Activated T-helper 17 cell treated with anti-CD3 and anti-CD28 coated beads, Interleukin-2, amount 50 U/mL, for 72 hours (primary cell): ENCODE measurements around the gene RGS21. TPM values are rescaled to one million over a fixed set of nuclear protein-coding genes. Genes with fewer than 3 reads are reported as not detected.

Experiments
- ATAC-seq: fragments of 150-1000 bp; cut with Tn5 transposase; replicated peaks from 2 replicates; pipeline ENCODE4 v1.10.0; 2021; ENCODE audit warnings: mild to moderate bottlenecking, moderate library complexity
- H3K27ac Mint-ChIP-seq: one replicate; pipeline ENCODE4 v1.8.0; 2022; ENCODE audit warnings: mixed read lengths
- H3K27me3 Mint-ChIP-seq: one replicate; pipeline ENCODE4 v1.8.0; 2022; ENCODE audit warnings: mixed read lengths
- H3K36me3 Mint-ChIP-seq: one replicate; pipeline ENCODE4 v1.8.0; 2022; ENCODE audit warnings: low read depth, mild to moderate bottlenecking, mixed read lengths
- H3K4me1 Mint-ChIP-seq: one replicate; pipeline ENCODE4 v1.8.0; 2022; ENCODE audit warnings: mixed read lengths
- H3K4me3 Mint-ChIP-seq: one replicate; pipeline ENCODE4 v1.8.0; 2022; ENCODE audit warnings: mild to moderate bottlenecking, mixed read lengths
- H3K9me3 Mint-ChIP-seq: one replicate; pipeline ENCODE4 v1.8.0; 2022; ENCODE audit warnings: mixed read lengths
- total RNA-seq, 2 donors: library from RNA; stranded (reverse); gene quantifications; one replicate each; pipeline ENCODE4 v1.2.3, GENCODE V29; 2022

The RGS21 gene
- total RNA-seq, 2 donors from 2014 or later, result not detected

DNA sequence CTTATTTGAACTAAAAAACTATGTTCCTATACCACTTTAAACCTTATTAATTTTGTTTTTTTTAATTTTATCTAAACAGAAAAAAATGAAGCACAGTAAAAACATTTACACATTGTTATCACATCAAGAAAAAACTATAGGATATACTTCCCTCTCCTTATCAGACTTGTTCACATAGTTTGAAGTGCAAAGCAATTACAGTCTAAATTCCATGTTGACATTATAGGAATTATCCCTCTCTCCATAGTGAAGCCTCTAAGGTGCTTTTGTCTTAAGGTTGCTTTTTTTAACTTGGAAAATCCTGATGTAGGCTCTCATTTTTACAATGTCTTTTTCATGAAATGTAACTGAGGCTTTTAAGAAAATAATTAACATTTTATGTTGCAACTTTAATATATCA lies 85.8 kb downstream of the RGS21 start:
- Mint-ChIP-seq H3K4me3 (no peak overlapping the region), H3K36me3 (no peaks in the 10 kb centered on the region), H3K27ac (no peak overlapping the region), H3K4me1 (no peaks in the 10 kb centered on the region), H3K27me3 (no peaks in the 10 kb centered on the region), H3K9me3 (no peaks in the 10 kb centered on the region)
- no peak for ATAC-seq

DNA sequence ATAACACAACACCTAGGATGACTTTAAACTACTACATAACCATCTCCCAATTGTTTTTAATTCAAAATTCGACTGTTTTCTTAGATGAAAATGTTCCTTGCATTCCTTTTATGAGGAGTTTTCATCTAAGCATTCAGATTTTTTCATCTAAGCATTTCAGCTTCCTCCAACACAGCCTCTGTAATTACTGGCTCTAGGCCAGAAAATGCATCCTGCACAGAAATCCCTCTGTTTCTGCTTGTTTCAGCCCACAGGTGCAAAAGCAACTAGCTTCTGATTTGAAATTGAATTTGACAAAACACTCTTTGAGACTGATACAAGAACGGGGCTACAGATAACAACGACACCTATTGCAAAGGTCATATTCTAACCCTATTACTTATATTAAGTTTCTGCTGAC lies 90.4 kb downstream of the RGS21 start:
- Mint-ChIP-seq H3K27ac (no peak overlapping the region), H3K4me1 (no peaks in the 10 kb centered on the region), H3K4me3 (no peak overlapping the region), H3K36me3 (no peaks in the 10 kb centered on the region), H3K27me3 (peaks cover 6% of the 10 kb centered on the region), H3K9me3 (no peaks in the 10 kb centered on the region)
- ATAC-seq, result no peak

Other genes starting within 250 kb of the RGS21 start
- under 1 TPM; 0.42 to 0.43 TPM for gene RGS18, start 158.5 kb upstream of the RGS21 start, total RNA-seq